ENCODE data around the gene ATP9A.
"Not testable (repeated sequence)": the region's sequence is repeated elsewhere in the genome, so short reads cannot be mapped to it uniquely, and the experiment has no call there.

Gene ATP9A

GRCh38 chr20:51687108-51687507, 81.1 kb downstream of the ATP9A start:
- peak; percentile 71 for DNase-seq

GRCh38 chr20:51685494-51685893, 82.7 kb downstream of the ATP9A start:
- not testable (repeated sequence) for DNase-seq

GRCh38 chr20:51680067-51680749, 88.0 kb downstream of the ATP9A start:
- peak; percentile 47 for DNase-seq

GRCh38 chr20:51679254-51679921, 88.8 kb downstream of the ATP9A start:
- no peak for DNase-seq

- DNase-seq: peak; percentile 89
Measured at GRCh38 chr20:51678026-51678697, 90.0 kb downstream of the ATP9A start.

GRCh38 chr20:51668947-51669346, 99.2 kb downstream of the ATP9A start:
- no peak for DNase-seq

GRCh38 chr20:51668515-51668914, 99.7 kb downstream of the ATP9A start:
- no peak for DNase-seq

GRCh38 chr20:51667491-51667890, 100.7 kb downstream of the ATP9A start:
- no peak for DNase-seq

GRCh38 chr20:51667002-51667408, 101.2 kb downstream of the ATP9A start:
- DNase-seq: no peak

- DNase-seq: no peak
Measured at GRCh38 chr20:51666126-51666525, 102.1 kb downstream of the ATP9A start.

- no peak for DNase-seq
Measured at GRCh38 chr20:51665543-51666118, 102.6 kb downstream of the ATP9A start.

- DNase-seq: no peak
Measured at GRCh38 chr20:51661609-51662178, 106.5 kb downstream of the ATP9A start.

GRCh38 chr20:51660672-51661608, 107.2 kb downstream of the ATP9A start:
- no peak for DNase-seq

- DNase-seq: no peak
Measured at GRCh38 chr20:51659491-51660050, 108.6 kb downstream of the ATP9A start.

GRCh38 chr20:51656726-51657260, 111.4 kb downstream of the ATP9A start:
- DNase-seq: no peak

GRCh38 chr20:51656089-51656488, 112.1 kb downstream of the ATP9A start:
- DNase-seq: not testable (repeated sequence)

GRCh38 chr20:51654495-51654894, 113.7 kb downstream of the ATP9A start:
- no peak for DNase-seq

- DNase-seq: no peak
Measured at GRCh38 chr20:51654060-51654459, 114.1 kb downstream of the ATP9A start.

GRCh38 chr20:51653226-51653625, 115.0 kb downstream of the ATP9A start:
- DNase-seq: no peak

- no peak for DNase-seq
Measured at GRCh38 chr20:51651921-51652549, 116.2 kb downstream of the ATP9A start.

- peak; percentile 26 for DNase-seq
Measured at GRCh38 chr20:51650685-51651134, 117.5 kb downstream of the ATP9A start.

Measured in NCI-H2171 treated with DMSO at 0.1 percent for 48 hours (cell line).